ENCODE data around the gene TRIM9.

DNA sequence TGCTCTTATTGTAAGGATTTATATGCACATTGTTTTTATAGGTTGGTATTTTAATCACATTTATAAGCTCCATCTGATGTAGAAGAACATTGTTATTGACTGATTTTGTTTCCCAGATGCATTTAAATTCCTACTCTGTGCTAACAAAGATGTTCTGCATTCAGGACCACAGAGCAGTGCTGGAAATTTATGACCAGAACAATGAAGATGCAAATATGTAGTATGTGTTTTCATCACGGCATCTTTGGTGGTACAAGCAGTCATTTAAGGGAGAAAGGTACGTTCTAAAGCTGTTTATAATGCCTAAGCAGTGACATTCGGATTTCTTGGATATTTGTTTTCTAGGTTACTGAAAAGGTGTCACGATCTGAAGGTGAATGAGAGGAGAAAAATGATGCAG lies 66.5 kb downstream of the TRIM9 start:
- TF ChIP-seq, protein P1, sequence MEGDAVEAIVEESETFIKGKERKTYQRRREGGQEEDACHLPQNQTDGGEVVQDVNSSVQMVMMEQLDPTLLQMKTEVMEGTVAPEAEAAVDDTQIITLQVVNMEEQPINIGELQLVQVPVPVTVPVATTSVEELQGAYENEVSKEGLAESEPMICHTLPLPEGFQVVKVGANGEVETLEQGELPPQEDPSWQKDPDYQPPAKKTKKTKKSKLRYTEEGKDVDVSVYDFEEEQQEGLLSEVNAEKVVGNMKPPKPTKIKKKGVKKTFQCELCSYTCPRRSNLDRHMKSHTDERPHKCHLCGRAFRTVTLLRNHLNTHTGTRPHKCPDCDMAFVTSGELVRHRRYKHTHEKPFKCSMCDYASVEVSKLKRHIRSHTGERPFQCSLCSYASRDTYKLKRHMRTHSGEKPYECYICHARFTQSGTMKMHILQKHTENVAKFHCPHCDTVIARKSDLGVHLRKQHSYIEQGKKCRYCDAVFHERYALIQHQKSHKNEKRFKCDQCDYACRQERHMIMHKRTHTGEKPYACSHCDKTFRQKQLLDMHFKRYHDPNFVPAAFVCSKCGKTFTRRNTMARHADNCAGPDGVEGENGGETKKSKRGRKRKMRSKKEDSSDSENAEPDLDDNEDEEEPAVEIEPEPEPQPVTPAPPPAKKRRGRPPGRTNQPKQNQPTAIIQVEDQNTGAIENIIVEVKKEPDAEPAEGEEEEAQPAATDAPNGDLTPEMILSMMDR (conservative IDR thresholded peaks at IDR 0.05; ENCODE audit: low read depth in 2 of 2): no peak
- TF ChIP-seq EZH2phosphoT487 (IDR thresholded peaks at IDR 0.05; ENCODE audit: unreplicated experiment): no peak
- TF ChIP-seq POLR2AphosphoS5 (IDR thresholded peaks at IDR 0.05; ENCODE audit: low read depth): no peak
- TF ChIP-seq, protein P2, sequence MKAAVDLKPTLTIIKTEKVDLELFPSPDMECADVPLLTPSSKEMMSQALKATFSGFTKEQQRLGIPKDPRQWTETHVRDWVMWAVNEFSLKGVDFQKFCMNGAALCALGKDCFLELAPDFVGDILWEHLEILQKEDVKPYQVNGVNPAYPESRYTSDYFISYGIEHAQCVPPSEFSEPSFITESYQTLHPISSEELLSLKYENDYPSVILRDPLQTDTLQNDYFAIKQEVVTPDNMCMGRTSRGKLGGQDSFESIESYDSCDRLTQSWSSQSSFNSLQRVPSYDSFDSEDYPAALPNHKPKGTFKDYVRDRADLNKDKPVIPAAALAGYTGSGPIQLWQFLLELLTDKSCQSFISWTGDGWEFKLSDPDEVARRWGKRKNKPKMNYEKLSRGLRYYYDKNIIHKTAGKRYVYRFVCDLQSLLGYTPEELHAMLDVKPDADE (IDR thresholded peaks at IDR 0.05): no peak
- TF ChIP-seq CREB1 (CRISPR knock-in tag; IDR thresholded peaks at IDR 0.05; ENCODE audit: low read depth): no peak
